Activated CD8-positive, alpha-beta memory T cell treated with anti-CD3 and anti-CD28 coated beads for 48 hours (primary cell): ENCODE data around the gene ARHGAP22.
"Not testable (repeated sequence)": the region's sequence is repeated elsewhere in the genome, so short reads cannot be mapped to it uniquely, and the experiment has no call there.

ENCODE experiments used
- DNase-seq, 3 experiments: peaks; one replicate each; pipeline ENCODE4 v3.0.0-alpha.2; 2020; ENCODE audit warnings: low read depth in 2 of 3, low spot score in 2 of 3

Gene ARHGAP22, protein sequence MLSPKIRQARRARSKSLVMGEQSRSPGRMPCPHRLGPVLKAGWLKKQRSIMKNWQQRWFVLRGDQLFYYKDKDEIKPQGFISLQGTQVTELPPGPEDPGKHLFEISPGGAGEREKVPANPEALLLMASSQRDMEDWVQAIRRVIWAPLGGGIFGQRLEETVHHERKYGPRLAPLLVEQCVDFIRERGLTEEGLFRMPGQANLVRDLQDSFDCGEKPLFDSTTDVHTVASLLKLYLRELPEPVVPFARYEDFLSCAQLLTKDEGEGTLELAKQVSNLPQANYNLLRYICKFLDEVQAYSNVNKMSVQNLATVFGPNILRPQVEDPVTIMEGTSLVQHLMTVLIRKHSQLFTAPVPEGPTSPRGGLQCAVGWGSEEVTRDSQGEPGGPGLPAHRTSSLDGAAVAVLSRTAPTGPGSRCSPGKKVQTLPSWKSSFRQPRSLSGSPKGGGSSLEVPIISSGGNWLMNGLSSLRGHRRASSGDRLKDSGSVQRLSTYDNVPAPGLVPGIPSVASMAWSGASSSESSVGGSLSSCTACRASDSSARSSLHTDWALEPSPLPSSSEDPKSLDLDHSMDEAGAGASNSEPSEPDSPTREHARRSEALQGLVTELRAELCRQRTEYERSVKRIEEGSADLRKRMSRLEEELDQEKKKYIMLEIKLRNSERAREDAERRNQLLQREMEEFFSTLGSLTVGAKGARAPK

DNA sequence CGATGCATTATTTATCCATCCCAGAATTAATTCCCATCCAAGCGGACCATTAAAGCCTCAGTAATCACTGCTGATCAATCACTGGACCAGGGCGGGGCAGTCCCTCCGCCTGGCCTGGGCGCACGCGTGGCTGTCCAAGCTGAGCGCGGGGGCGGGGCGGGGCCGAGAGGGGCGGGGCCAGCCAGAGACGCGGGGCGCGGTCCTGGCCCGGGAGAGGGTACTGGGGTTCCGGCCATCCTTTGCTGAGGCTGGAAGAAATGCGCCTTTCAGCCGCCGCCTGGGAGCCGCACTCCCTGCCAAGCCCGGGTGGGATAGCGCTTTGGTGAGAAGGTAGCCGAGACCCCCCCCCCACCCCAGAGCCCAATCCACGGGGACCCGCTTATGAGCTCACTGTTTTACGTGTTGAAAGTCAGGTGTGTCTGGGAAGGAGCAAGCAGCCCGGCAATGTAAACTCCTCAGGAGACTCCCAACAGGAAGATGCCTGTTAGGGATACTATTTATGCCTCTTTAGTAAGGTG lies at the start of gene ARHGAP22:
Gene ARHGAP22 (minus strand): TSS at position 83 of the 518 bp plus-strand sequence. CDS start 277 bp downstream, outside the sequence.
- DNase-seq: no peak

DNA sequence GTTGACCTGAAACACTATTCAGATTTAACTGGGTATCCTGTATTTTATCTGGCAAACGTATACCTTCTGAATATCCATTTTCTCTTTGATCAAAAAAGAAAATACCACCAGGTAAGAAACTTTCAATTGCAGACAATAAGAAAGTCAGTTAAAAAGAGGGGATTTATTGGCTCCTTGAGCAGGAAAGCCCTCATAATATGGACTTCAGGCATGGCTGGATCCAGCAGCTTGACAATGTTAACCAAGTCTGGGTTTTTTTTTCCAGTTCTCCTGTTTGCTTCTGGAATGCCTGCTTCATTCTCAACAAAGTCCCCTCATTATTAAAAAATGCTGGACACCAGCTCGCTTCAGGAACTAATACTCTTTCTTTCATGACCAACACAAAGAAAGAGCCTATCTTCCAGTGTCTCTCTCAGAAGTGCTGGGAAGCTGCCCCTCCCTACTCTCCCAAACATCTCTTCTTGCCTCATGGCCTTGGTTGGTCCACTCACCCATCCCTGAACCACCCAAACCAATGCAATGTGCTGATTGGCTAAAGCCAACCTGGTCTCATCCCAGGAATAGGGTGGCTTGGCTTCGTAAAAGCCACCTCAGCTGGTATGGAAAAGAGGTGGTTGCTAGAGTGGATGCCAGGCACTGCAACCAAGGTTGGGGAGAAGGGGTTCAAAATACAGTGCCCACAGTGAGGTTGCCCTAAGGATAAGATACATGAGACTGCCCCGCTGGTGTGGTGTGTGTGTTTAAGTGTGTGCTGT lies 49.2 kb upstream of the ARHGAP22 start:
- DNase-seq: no peak

DNA sequence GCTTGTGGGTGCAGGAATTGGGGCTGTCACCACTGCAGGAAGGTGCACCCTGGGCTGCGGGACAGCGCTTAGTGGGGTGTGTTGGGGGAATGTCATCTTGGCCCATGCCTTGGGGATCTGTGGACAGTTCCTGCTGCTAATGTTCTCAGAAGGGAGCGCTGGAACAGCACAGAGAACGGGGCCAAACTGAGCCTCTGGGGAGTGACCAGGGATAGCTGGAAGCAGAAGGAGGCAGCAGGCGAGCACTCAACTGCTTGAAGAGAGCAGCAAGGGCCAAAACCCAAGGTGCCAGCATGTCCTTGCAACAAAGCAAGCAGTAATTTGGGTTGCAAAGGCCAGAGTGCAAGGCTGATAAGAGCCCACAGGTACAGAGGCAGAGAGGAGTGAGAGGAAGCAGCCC lies 48.5 kb upstream of the ARHGAP22 start:
- DNase-seq: no peak

DNA sequence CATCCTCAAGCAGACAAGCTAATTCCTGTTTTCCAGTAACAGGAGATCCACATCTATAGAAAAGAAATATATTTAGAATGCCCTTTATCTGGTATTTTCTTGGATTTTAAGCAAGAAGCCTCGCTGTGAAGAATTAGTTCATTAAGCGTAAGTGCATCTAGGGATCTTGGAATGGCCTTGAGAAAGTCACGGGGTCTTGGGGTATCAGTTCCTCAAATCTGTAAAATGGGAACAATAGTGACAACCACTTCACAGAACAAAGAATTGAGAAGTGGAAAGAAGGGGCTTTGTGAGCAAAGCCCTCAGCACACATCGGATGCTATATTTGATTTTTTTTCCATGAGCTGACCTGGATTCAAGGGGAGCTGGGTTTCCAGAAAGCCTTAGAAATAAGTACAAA lies 47.5 kb upstream of the ARHGAP22 start:
- no peak for DNase-seq

DNA sequence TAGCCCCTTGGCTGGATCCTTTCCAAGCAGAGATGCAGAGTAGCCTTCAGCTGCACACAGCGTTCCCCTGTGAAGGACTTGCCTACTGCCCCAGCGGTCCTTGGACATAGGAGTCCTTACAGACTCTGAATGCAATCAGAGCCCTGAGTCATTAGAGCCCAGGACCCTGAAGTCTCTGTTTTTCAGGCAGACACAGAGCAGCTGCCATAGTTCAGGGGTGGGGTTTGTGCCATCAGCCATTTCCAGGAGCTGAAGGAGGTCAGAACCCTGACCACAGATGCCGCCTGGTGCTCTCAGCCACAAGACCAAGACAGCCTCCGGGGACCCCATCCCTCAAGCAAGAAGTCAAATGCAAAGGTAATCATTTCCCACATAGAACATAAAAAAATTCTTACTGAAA lies 47.0 kb upstream of the ARHGAP22 start:
- DNase-seq: no peak

DNA sequence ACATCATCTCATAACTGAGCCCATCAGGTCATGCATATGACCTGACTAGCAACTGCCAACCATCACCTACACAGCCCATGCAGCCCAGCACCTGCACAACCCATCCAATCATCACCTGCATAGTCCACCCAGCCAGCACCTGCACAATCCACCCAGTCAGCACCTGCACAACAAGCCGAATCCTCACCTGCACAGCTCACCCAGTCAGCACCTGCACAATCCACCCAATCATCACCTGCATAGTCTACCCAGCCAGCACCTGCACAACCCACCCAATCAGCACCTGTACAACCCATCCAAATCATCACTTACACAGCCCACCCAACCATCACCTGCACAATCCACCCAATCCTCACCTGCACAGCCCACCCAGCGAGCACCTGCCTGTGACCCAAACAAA lies 46.4 kb upstream of the ARHGAP22 start:
- DNase-seq: no peak

DNA sequence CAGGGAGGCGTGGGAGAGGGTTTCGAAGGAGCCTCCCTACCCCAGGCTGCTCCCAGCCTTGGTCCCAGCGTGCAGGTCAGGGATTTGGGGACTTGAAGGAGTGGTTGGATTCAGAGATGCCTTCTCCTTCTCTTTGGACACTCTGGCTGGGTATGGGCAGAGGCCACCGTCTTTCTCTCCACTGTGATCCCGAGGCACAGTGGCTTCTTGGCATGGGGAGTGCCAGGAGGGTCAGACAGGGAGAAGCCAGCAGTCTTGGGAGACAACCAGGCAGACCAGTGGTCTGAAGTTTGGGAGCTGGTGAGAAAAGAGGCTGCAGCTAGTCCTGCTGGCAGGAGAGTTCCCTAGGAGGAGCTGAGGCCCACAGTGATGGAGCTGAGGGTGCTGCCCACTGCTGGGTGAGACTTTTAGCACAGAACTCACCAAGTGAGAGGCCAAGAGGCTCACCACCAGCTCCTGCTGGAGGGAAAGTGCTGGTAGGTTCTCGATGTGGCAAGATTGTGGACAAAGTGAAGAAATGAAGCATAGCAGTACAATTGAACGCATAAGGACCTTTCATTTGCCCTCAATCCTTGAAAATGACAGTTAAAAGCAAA lies 44.6 kb upstream of the ARHGAP22 start:
- no peak for DNase-seq

DNA sequence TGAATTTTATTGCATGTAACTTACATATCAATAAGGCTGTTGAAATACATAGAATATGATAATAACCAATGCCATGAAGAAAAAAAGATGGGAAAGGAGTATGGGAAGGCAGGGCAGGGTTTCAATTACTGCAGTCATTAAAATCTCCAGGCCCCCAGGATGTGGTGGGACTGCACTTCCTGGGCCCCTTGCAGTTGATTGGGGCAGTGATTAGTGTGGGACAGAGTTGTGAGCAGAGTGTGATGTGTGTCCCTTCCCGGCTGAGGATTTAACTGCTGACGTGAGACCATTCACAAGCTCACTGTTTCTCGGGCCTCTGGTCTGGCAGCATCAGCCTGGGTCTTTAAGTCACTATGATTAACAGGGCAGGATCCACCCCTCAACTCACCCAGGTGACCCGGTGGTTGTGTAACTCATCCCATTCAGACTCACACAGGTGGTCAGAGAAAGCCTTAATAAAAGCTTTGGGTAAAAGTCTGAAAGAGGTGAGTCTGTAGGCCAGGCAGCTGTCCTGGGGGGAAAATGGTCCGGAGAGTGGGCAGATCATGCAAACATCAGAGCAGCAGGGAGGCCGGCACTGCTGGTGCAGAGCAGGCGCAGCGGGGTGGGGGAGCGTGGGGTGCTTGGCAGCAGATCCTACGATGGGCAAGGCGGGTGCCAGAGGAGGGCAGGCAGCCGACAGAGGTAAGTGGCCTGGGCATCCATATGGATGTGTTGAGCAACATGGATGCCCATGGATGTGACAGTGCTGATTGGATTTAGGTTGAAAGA lies 43.5 kb upstream of the ARHGAP22 start:
- DNase-seq: no peak

DNA sequence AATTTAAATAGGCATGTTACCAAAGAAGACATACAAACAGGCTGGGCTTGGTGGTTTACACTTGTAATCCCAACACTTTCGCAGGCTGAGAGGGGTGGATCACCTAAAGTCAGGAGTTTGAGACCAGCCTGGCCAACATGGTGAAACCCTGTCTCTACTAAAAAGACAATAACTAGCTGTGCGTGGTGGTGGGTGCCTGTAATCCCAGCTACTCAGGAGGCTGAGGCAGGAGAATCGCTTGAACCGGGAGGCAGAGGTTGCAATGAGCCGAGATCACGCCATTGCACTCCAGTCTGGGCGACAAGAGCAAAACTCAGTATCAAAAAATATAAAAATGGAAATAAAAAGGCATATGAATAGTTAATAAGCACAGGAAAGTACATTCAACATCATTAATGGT lies 42.2 kb upstream of the ARHGAP22 start:
- not testable (repeated sequence) for DNase-seq

DNA sequence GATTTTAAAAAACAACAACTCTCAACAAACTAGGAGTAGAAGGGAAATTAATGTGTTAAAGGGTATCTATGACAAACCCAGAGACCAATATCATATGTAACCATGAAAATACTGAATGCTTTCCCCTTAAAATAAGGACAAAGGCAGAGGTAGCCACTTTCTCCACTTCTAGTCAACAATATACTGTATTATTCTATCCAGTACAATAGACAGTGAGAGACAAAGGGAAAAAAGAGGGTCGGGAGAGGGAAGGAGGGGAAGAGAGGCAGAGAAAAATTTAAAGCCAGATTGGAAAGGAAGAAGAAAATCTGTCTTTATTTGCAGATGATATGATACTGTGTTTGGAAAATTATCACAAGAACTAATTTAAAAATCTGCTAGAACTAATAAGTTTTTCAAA lies 40.7 kb upstream of the ARHGAP22 start:
- no peak for DNase-seq

DNA sequence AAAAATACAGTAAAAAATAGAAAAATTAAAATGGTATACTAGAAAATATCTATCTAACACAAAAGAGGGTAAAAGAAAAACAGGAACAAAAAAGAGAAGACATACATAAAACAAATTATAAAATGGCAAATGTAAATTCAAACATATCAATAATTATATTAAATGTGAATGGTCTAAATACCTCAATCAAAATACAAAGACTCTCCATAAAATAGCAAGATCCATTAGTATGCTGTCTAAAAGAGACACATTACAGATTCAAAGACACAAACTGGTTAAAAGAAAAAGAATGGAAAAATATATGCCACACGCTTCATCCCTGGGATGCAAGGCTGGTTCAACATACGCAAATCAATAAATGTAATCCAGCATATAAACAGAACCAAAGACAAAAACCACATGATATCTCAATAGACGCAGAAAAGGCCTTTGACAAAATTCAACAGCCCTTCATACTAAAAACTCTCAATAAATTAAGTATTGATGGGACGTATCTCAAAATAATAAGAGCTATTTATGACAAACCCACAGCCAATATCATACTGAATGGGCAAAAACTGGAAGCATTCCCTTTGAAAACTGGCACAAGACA lies 36.3 kb upstream of the ARHGAP22 start:
- DNase-seq: not testable (repeated sequence)

DNA sequence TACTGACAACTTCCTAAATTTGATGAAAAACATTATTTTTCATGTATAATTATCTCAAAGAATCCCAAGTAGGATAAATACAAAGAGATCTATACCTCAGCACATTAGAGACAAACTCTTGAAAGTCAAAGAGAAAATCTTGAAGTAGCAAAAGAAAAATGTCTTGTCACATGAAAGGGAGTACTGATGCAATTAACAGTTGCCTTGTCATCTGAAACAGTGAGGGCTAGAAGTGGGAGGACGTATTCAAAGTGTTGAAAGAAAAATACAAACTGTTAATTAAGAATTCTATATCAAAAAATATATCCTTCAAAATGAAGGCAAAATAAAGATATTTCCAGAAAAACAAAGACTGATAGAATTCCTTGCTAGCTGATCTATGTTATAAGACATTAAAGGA lies 35.5 kb upstream of the ARHGAP22 start:
- DNase-seq: no peak

DNA sequence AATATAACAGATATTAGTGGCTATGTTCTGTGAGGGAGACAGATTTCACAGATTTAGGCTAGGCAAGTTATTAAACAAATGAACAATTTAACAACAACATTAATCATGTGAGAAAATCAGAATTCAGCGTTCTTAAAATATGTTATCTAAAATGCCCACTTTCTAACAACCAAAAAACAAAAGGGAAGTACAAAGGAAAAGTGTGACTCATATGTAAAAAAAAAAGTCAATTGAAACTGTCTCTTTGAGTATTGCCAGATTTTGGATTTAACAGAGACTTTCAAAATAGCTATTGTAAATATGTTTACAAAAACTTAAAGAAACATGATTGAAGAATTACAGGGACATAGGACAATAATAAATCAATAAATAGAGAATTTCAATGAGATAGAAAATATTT lies 34.8 kb upstream of the ARHGAP22 start:
- no peak for DNase-seq

DNA sequence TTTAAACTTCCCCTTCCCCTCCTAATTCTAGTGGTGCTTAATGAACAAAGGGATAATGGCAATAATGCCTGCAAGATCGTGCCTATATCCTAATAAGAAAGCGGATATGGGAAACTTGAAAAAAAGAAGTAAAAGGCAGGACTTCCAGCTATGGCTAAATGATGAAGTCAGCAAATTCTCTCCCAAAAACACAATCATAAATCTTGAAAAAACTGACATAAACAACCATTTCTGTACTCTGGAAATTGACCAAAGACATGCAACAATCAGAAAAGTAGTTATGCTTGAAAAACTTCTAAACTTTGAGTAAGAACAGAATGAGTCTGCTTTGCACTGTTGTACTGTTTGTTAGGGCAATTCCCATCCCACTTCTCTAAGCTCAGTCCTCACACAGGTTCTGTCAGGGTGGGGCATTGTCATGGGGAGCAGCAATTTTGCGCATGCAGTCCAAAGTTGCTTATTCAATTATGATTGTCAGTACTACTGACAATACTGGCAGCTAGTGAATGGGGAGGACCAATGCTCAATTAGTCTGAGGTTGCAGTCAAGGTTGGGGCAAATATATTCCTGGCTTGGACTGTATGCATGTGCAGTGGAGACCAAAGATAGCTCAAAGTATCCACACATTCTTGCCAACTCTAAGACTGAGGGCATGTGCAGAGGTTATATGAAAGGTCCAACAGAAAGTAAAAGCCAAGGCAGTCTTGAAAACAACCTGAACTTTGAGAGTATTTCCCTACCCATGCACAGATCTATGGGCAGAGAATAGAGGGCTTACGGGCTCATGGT lies 34.1 kb upstream of the ARHGAP22 start:
- no peak for DNase-seq

DNA sequence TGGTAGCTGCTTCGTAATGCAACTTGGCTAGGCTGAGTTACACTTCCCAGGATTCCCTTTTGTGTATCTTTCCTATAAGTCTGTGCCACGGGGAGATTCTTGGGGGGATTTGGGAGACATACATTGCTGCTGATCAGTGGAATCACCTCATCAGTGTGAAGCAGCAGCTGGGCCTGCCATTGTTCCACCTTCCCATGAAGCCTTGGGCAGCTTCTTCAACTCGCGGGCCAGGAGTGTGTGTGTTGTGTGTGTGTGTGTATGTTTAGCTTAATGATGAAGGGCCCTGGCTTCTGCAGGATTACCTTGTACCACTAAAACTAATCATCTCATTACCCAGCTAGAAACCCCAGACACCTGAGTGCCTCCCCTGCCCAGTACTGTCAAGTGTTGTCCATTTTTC lies 33.3 kb upstream of the ARHGAP22 start:
- no peak for DNase-seq

DNA sequence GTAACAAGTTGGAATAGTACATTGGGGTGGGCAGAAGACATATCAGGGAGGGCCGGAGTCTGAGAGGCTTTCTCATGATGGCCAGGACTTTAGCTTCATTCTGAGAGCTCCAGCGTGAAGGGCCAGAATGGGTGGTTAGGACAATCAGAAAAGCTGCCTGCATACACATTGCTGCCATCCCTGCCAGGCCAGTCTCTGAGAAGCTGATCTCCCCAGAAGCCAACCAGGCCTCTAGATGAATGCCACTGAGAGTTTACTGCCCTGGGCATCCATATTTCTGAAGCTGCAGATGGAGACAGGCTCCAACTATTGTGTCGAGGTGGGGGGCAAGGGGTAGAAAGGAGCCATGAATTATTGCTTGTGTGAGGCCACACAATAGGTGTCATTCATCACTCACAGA lies 32.0 kb upstream of the ARHGAP22 start:
- no peak for DNase-seq

DNA sequence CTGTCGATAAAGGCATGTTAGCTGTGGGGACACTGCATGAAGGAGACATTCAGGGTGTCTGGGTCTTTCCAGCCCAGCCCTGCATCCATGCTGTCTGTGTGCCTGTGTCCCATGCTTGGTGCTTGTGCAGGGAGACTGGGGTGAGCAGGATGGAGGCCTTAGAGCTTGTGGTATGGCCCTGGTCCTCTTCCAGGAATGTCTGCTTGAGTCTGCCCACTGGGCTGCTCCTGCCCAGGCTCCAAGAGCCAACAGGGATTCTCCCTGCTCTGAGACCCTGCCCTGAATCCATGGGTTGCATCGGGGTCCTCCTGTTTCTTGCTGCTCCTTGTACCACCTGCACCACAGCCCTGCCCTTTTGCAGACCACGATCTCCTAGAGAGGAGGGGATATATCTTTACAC lies 31.4 kb upstream of the ARHGAP22 start:
- no peak for DNase-seq

DNA sequence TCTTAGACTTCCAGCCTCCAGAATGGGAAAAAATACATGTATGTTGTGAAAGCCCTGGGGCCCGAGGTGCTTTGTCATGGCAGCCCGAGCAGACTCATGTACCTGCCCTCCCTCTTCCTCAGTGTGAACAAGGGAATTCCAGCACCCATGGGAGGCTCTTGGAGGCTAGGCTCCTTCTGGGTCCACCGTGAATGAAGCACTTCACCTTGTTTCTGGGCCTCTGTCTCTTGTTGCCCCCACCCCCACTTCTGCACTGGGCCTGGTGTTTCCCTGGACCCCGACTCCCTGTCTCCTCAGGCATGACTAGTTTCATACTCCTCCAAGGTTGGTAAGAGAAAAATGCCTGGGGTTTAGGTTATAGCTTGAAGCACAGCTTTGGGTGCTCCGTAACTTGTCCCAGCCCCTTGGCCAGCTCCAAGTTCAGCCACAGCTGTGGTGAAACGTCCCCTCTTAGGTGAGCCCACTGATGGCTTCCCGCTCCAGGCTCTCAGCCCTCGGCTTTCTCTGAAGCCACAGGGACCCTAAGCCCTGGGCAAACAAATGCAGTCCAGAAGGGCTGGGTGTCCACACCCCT lies 30.2 kb upstream of the ARHGAP22 start:
- no peak for DNase-seq
